Ramos (cell line): ENCODE results near the gene ACP4.

Source experiments
- in situ Hi-C: fragments of 300-500 bp; cut with MboI; formaldehyde crosslinking; loops from one replicate; pipeline ENCODE4 v1.14.3; 2022; ENCODE audit warnings: low sequenced_read_pairs; ENCODE audit not compliant: unreplicated experiment

Gene ACP4

GRCh38 chr19:50835785-50836542 is 45.7 kb downstream of the ACP4 start:
- in situ Hi-C loops = no loop called here

DNA sequence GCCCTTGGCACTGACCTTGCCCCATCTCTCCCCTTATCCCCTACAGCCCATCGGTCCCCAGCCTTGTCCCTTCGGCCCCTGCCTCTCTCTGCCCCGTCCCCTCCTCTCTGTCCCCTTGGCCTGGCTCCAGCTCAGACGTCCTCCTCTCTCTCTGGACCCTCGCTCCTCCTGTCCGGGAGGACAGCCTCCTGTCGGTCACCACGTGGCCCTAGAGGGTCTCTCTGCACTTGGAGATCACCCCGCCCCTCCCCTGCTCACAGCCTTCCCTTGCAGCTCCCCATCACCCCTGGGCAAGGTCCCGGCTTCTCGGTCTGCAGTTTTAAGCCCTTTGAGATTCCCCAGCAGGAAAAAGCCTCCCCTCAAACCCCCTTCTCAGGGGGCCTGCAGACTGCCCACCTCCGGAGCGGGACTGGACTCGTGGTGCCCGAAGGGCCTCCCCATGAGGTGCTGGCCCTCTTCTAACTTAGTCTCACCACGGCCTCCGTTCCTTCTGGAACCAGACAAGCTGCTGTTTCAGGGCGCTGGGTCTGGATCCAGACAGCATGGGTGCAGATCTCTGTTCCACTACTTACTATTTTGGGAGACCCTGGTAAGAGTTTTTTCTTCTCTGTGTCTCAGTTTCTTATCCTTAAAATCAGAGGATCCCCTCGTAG is 46.5 kb downstream of the ACP4 start:
- in situ Hi-C loops = no loop called here

- in situ Hi-C loops = no loop called here
These were observed 47.1 kb downstream of the ACP4 start for GRCh38 chr19:50837300-50837699.

GRCh38 chr19:50838239-50838638 is 48.0 kb downstream of the ACP4 start:
- in situ Hi-C loops = no loop called here

- in situ Hi-C loops = no loop called here
These were observed 49.8 kb downstream of the ACP4 start for GRCh38 chr19:50839712-50840655.

GRCh38 chr19:50842130-50842529 is 51.9 kb downstream of the ACP4 start:
- in situ Hi-C loops = no loop called here

- in situ Hi-C loops = no loop called here
These were observed 53.0 kb downstream of the ACP4 start for GRCh38 chr19:50843205-50843604.

GRCh38 chr19:50843701-50844221 is 53.5 kb downstream of the ACP4 start:
- in situ Hi-C loops = no loop called here

DNA sequence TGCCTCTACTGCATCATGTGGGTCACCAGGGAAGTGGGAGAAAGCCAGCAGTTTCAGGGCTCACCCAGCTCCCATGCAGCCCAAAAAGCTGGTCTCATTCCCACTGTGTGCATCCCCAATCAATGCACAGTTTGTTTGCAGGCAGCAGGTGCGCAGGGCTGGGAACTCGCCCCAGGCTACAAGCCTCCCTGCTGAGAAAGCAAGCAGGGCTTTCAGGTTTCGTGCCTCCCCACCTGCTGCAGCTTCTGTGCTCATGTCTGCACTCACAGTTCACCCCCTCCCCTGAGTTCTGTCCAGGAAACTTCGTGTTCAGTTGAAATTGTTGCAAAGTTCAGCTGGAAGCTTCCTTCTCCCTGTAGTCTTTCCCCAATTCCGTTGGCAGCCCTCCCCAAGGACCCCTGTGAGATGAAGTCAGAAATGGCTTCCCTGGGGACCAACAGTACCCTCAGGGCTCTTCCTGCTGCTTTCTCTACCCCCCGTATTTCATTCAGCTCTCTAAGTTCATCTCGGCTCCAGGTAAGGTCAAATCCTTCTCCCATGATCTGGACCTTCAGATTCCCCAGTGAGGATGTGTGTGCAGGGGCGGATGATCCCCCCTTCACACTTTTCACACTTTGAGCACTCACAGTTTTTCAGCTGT is 54.2 kb downstream of the ACP4 start:
- in situ Hi-C loops = no loop called here
